CD14-positive monocyte (primary cell): ENCODE measurements around the gene SLC22A31. TPM values are rescaled to one million over a fixed set of nuclear protein-coding genes. Genes with fewer than 3 reads are reported as not detected.
"Not testable (repeated sequence)": the region's sequence is repeated elsewhere in the genome, so short reads cannot be mapped to it uniquely, and the experiment has no call there.

Experiments used
- DNase-seq, 3 donors: peaks; one replicate each; pipeline ENCODE4 v3.0.0-alpha.2; 2011 to 2022
- H2AFZ ChIP-seq: 2 replicates; pipeline ENCODE4 v1.6.0; 2012; ENCODE audit warnings: mild to moderate bottlenecking, low read depth, low read length, inconsistent platforms; ENCODE audit not compliant: insufficient read depth, poor library complexity, severe bottlenecking
- H3K27ac ChIP-seq, 2 donors: 1 replicate in 1 of 2; 2 replicates in 1 of 2; pipeline ENCODE4 v1.5.1; 2012 to 2013; ENCODE audit warnings: low read length in 2 of 2, control low read depth in 1 of 2, inconsistent platforms in 1 of 2, low read depth in 1 of 2, mild to moderate bottlenecking in 1 of 2
- H3K27me3 ChIP-seq, 2 donors: one replicate each; pipeline versions ENCODE4 v1.6.0 to v1.6.1; 2011 to 2013; ENCODE audit warnings: low read length in 2 of 2; ENCODE audit not compliant: control insufficient read depth in 2 of 2, insufficient read depth in 2 of 2
- H3K36me3 ChIP-seq, 2 donors: replicated peaks in 1 of 2; 1 replicate in 1 of 2; 2 replicates in 1 of 2; pipeline versions ENCODE4 v1.5.1 to v1.6.1; 2012 to 2013; ENCODE audit warnings: low read length in 2 of 2, control low read depth in 1 of 2, inconsistent platforms in 1 of 2, mild to moderate bottlenecking in 1 of 2; ENCODE audit not compliant: insufficient read depth in 2 of 2, control insufficient read depth in 1 of 2
- H3K4me1 ChIP-seq, 2 donors: 1 replicate in 1 of 2; 2 replicates in 1 of 2; pipeline versions ENCODE4 v1.5.1 to v1.6.1; 2012 to 2013; ENCODE audit warnings: low read length in 2 of 2, control low read depth in 1 of 2, inconsistent platforms in 1 of 2, mild to moderate bottlenecking in 1 of 2, moderate library complexity in 1 of 2; ENCODE audit not compliant: insufficient read depth in 2 of 2, control insufficient read depth in 1 of 2
- H3K4me2 ChIP-seq: replicated peaks from 2 replicates; pipeline ENCODE3; 2012; ENCODE audit warnings: low read length, moderate library complexity, mild to moderate bottlenecking; ENCODE audit not compliant: poor library complexity, severe bottlenecking; ENCODE audit errors: extremely low read depth
- H3K4me3 ChIP-seq, 3 experiments: fragments of 200-600 bp in 1 of 3; sonication (generic) in 1 of 3; replicated peaks in 1 of 3; 1 replicate in 2 of 3; 2 replicates in 1 of 3; pipeline ENCODE4 v1.5.1; 2011 to 2013; ENCODE audit warnings: low read length in 3 of 3, mild to moderate bottlenecking in 3 of 3, control low read depth in 2 of 3, low read depth in 2 of 3, inconsistent platforms in 1 of 3, moderate library complexity in 1 of 3
- H3K79me2 ChIP-seq: 2 replicates; pipeline ENCODE4 v1.6.0; 2012; ENCODE audit warnings: mild to moderate bottlenecking, control low read depth, inconsistent platforms, low read length, moderate library complexity; ENCODE audit not compliant: insufficient read depth
- H3K9ac ChIP-seq: 2 replicates; pipeline ENCODE4 v1.6.0; 2017; ENCODE audit warnings: low read length, mild to moderate bottlenecking; ENCODE audit not compliant: insufficient read depth, poor library complexity, severe bottlenecking
- H3K9me3 ChIP-seq, 2 donors: replicated peaks in 1 of 2; 1 replicate in 1 of 2; 2 replicates in 1 of 2; pipeline versions ENCODE4 v1.5.1 to v1.6.1; 2012 to 2013; ENCODE audit warnings: low read length in 2 of 2, control low read depth in 1 of 2; ENCODE audit not compliant: control insufficient read depth in 1 of 2, insufficient read depth in 1 of 2
- H4K20me1 ChIP-seq: 2 replicates; pipeline ENCODE4 v1.6.0; 2012; ENCODE audit warnings: mild to moderate bottlenecking, low read length, control low read depth, moderate library complexity; ENCODE audit not compliant: insufficient read depth
- H3K27ac Mint-ChIP-seq, 7 donors: one replicate each; pipeline ENCODE4 v1.8.0; 2020; ENCODE audit warnings: mild to moderate bottlenecking in 7 of 7, mixed read lengths in 7 of 7, moderate library complexity in 6 of 7, inconsistent platforms in 2 of 7
- H3K27me3 Mint-ChIP-seq, 3 donors: one replicate each; pipeline ENCODE4 v1.8.0; 2021 to 2022; ENCODE audit warnings: low read depth in 3 of 3, mild to moderate bottlenecking in 3 of 3, mixed read lengths in 3 of 3, moderate library complexity in 3 of 3, inconsistent platforms in 1 of 3
- H3K36me3 Mint-ChIP-seq, 2 donors: one replicate each; pipeline ENCODE4 v1.8.0; 2020; ENCODE audit warnings: mixed read lengths in 2 of 2, inconsistent platforms in 1 of 2, mild to moderate bottlenecking in 1 of 2
- H3K4me1 Mint-ChIP-seq: one replicate; pipeline ENCODE4 v1.8.0; 2020; ENCODE audit warnings: mild to moderate bottlenecking, mixed read lengths
- H3K4me3 Mint-ChIP-seq, 2 donors: one replicate each; pipeline ENCODE4 v1.8.0; 2020; ENCODE audit warnings: mild to moderate bottlenecking in 2 of 2, mixed read lengths in 2 of 2, moderate library complexity in 1 of 2
- H3K9me3 Mint-ChIP-seq, 7 donors: one replicate each; pipeline ENCODE4 v1.8.0; 2020 to 2022; ENCODE audit warnings: mixed read lengths in 7 of 7, mild to moderate bottlenecking in 6 of 7, moderate library complexity in 6 of 7, inconsistent platforms in 2 of 7
- WGBS: methylation state at CpG from one replicate; pipeline ENCODE4 v1.1.5; 2013; ENCODE audit warnings: missing lambda C conversion rate; ENCODE audit not compliant: insufficient coverage; 5-methylcytosine and 5-hydroxymethylcytosine counted together
- intact Hi-C, 2 donors: fragments of 100-400 bp; cut with micrococcal nuclease; formaldehyde crosslinking; loops; one replicate each; pipeline versions ENCODE4 v1.15.0 to v1.15.1; 2023
- polyA plus RNA-seq, 3 donors: library from polyadenylated mRNA; depleted of rRNA in 1 of 3; unstranded in 2 of 3; stranded (reverse) in 1 of 3; fragments of 300-500 nt in 2 of 3; fragments of >200 nt in 1 of 3; fragmentation: Illumina TruSeq in 2 of 3; gene quantifications; 1 replicate in 2 of 3; 2 replicates in 1 of 3; pipeline ENCODE4 v1.2.3, GENCODE V29; 2012 to 2021
- TF ChIP-seq, protein P1 (sequence below): fragments of 200-600 bp; IDR thresholded peaks from one replicate; pipeline ENCODE4 v1.8.0; 2022; ENCODE audit warnings: antibody characterized with exemption, mild to moderate bottlenecking

The SLC22A31 gene
- polyA plus RNA-seq, 3 donors = 0.29 TPM; not detected in 2

DNA sequence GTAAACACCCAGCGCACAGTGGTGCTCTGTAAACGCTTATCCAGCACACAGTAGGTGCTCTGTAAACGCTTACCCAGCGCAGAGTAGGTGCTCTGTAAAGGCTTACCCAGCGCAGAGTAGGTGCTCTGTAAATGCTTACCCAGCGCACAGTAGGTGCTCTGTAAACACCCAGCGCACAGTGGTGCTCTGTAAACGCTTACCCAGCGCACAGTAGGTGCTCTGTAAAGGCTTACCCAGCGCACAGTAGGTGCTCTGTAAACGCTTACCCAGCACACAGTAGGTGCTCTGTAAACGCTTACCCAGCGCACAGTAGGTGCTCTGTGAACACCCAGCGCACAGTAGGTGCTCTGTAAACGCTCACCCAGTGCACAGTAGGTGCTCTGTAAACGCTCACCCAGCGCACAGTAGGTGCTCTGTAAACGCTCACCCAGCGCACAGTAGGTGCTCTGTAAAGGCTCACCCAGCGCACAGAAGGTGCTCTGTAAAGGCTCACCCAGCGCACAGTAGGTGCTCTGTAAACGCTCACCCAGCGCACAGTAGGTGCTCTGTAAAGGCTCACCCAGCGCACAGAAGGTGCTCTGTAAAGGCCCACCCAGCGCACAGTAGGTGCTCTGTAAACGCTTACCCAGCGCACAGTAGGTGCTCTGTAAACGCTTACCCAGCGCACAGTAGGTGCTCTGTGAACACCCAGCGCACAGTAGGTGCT, 14.3 kb downstream of the SLC22A31 start:
- H3K27me3 ChIP-seq, H3K9me3 ChIP-seq, H3K4me3 Mint-ChIP-seq, DNase-seq, H3K79me2 ChIP-seq, H3K4me3 ChIP-seq, H3K27ac ChIP-seq, H4K20me1 ChIP-seq, H3K9ac ChIP-seq, H3K9me3 Mint-ChIP-seq, intact Hi-C loops, H3K36me3 Mint-ChIP-seq, H3K27ac Mint-ChIP-seq, H3K4me2 ChIP-seq, H3K4me1 Mint-ChIP-seq, H3K4me1 ChIP-seq, H3K36me3 ChIP-seq, H2AFZ ChIP-seq: not testable (repeated sequence)
- peaks cover 4 to 21% (median 15%) of the 10 kb centered on the region in 3 donors for H3K27me3 Mint-ChIP-seq
- 95% methylated on average over 25 of the region's 30 CpGs for WGBS

DNA sequence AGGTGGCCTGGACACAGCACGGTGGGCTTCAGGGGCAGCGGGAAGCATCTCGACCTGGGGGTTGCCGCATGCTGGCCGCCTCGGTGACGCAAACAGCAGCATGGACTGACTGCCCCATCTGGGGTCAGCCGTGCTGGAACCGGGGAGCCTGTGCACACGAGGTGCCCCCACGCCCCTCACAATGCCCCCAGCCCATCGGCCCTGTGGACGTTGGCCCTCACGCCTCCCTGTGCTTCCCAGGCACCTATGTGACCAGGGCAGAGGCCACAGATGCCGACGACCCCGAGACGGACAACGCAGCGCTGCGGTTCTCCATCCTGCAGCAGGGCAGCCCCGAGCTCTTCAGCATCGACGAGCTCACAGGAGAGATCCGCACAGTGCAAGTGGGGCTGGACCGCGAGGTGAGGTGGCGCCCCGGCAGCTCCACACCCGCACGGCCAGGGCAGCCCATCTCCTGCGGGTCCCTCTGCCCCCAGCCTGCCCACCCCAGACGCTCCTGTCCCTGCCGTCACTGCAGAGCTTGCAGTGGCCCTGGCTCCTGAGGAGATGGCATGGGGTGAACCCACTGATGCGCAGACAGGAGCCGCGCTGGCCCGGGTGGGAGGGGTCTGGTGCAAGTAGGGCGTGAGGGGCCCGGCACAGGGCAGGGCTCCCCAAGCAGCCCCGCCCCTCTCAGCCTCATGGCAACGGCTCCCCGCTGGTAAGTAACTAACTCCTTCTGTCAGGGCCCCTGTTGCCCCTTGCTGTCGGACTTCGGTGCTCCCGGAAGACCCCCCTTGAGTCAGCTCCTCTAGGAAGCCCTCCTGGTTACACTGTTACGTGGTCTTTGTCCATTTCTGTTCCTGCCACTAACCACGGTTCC, 15.2 kb downstream of the SLC22A31 start:
- Histone ChIP-seq H3K27me3 (no peaks in the 10 kb centered on the region), H3K36me3 (no peaks in the 10 kb centered on the region), H2AFZ (no peak overlapping the region), H3K9ac (no peak overlapping the region), H3K9me3 (no peaks in the 10 kb centered on the region), H3K79me2 (no peaks in the 10 kb centered on the region), H3K4me1 (no peaks in the 10 kb centered on the region), H3K4me3 (no peak overlapping the region), H4K20me1 (no peaks in the 10 kb centered on the region), H3K4me2 (no peak overlapping the region), H3K27ac (no peak overlapping the region)
- Mint-ChIP-seq H3K27me3 (peaks cover 3 to 20% (median 13%) of the 10 kb centered on the region in 3 donors), H3K36me3 (no peaks in the 10 kb centered on the region), H3K27ac (no peak overlapping the region), H3K4me1 (no peaks in the 10 kb centered on the region), H3K4me3 (no peak overlapping the region), H3K9me3 (peaks cover 0 to 4% (median 0%) of the 10 kb centered on the region in 7 donors)
- DNase-seq = no peak
- WGBS = 82% methylated on average over 45 of the region's 48 CpGs
- TF ChIP-seq, protein P1, sequence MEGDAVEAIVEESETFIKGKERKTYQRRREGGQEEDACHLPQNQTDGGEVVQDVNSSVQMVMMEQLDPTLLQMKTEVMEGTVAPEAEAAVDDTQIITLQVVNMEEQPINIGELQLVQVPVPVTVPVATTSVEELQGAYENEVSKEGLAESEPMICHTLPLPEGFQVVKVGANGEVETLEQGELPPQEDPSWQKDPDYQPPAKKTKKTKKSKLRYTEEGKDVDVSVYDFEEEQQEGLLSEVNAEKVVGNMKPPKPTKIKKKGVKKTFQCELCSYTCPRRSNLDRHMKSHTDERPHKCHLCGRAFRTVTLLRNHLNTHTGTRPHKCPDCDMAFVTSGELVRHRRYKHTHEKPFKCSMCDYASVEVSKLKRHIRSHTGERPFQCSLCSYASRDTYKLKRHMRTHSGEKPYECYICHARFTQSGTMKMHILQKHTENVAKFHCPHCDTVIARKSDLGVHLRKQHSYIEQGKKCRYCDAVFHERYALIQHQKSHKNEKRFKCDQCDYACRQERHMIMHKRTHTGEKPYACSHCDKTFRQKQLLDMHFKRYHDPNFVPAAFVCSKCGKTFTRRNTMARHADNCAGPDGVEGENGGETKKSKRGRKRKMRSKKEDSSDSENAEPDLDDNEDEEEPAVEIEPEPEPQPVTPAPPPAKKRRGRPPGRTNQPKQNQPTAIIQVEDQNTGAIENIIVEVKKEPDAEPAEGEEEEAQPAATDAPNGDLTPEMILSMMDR = no peak
- intact Hi-C loops = no loop called here
